ENCODE results near the gene GPR45.

GRCh38 chr2:105258835-105259350, 17.4 kb downstream of the GPR45 start:
- TF ChIP-seq POLR2A (IDR thresholded peaks at IDR 0.05) (no peak), POLR2AphosphoS5 (IDR thresholded peaks at IDR 0.05) (no peak)

All from breast epithelium (tissue), 3 donors.